ENCODE measurements around the gene SOCS6. TPM values are rescaled to one million over a fixed set of nuclear protein-coding genes. Genes with fewer than 3 reads are reported as not detected.

The SOCS6 gene
- polyA plus RNA-seq, 2 of the 4 experiments (the other 2 are of a cell fraction): 31.2 to 88.2 TPM

DNA sequence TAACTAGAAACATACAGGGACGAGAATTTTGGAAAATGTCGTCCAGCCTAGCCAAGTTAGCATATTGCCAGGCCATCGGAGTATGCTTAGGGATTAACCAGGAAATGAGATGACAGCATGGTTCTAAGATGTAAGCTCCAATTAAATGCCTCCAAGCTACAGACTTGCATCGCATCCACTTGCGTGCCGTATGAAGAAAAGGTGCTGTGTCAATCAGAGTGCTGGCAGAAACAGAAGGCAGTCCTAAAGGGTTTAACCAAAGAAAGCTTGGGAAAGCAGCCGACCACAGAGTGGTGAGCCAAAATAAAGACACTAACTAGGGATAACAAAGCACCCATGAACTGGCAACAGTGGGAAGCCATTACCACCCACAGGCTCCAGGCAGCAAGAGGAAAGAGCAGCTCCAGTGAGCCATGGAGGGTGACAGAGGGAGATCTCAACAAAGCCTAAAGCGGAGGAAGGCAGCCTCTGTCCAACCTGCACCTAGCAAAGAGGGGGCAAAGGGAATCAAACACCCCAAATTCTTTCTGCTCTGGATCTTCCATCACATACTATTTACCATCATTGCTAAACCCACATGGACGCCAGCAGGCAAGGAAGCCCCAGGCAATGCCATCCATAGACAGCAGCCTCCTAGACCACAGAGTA, 27.6 kb upstream of the SOCS6 start:
- no peak for DNase-seq (ENCODE audit: low read depth in 1 of 2, low spot score in 1 of 2)
- WGBS (ENCODE audit: missing lambda C conversion rate): 96% methylated on average over 9 of the region's 9 CpGs
- no peak overlapping the region for H3K4me3 ChIP-seq
- ChIA-PET CTCF (interaction anchor here (1.1 kb wide), 1 partner anchor 190 kb away, joined by 3 read pairs; no protein-coding TSS in a partner anchor), POLR2A (no interaction called here)
- no peak overlapping the region for H3K4me2 ChIP-seq
- H3K27ac ChIP-seq: no peak overlapping the region
- peaks cover 10% of the 10 kb centered on the region; the same call in 1 of the 3 replicates for H3K4me1 ChIP-seq
- TF ChIP-seq, protein P1, sequence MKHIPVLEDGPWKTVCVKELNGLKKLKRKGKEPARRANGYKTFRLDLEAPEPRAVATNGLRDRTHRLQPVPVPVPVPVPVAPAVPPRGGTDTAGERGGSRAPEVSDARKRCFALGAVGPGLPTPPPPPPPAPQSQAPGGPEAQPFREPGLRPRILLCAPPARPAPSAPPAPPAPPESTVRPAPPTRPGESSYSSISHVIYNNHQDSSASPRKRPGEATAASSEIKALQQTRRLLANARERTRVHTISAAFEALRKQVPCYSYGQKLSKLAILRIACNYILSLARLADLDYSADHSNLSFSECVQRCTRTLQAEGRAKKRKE (CRISPR knock-in tag; IDR thresholded peaks at IDR 0.05; ENCODE audit: low read depth): no peak
- no peak for TF ChIP-seq CBX2 (IDR thresholded peaks at IDR 0.05; ENCODE audit: borderline replicate concordance, low read depth)
- TF ChIP-seq, protein P2, sequence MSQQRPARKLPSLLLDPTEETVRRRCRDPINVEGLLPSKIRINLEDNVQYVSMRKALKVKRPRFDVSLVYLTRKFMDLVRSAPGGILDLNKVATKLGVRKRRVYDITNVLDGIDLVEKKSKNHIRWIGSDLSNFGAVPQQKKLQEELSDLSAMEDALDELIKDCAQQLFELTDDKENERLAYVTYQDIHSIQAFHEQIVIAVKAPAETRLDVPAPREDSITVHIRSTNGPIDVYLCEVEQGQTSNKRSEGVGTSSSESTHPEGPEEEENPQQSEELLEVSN (IDR thresholded peaks at IDR 0.05; ENCODE audit: borderline replicate concordance, low read depth): no peak
- no peak for TF ChIP-seq TP53 (CRISPR knock-in tag; IDR thresholded peaks at IDR 0.05)
- ATAC-seq: no peak
- no peak for FAIRE-seq
- no peaks in the 10 kb centered on the region; the same call in 2 of the 3 replicates for H3K9me3 ChIP-seq

DNA sequence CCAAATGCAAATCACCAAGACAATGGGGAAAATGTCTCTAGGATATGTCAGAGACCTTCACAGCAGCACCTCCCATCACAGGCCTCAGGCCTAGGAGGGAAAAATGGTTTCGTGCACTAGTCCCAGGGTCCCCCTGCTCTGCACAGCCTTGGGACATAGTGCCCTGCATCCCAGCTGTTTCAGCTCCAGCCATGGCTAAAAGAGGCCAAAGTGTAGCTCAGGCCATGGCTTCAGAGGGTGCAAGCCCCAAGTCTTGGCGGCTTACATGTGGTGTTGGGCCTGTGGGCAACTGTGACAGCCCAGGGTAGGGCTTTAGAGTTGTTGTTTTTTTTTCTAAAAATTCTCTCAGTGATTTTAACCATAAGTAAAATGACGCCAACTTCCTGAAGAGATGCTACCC, 25.5 kb upstream of the SOCS6 start:
- Histone ChIP-seq H3K4me2 (no peak overlapping the region), H3K27ac (no peak overlapping the region), H3K9me3 (peaks cover 4% of the 10 kb centered on the region; the same call in 1 of the 3 replicates), H3K4me1 (peaks cover 4% of the 10 kb centered on the region; the same call in 1 of the 3 replicates), H3K4me3 (no peak overlapping the region)
- DNase-seq (ENCODE audit: low read depth in 1 of 2, low spot score in 1 of 2) (no peak), FAIRE-seq (no peak), ATAC-seq (no peak)
- TF ChIP-seq RCOR1 (IDR thresholded peaks at IDR 0.05; ENCODE audit: low read depth, low read length): no peak
- TF ChIP-seq BHLHE40 (IDR thresholded peaks at IDR 0.05; ENCODE audit: low read depth, low read length): no peak
- no peak for TF ChIP-seq MYC (IDR thresholded peaks at IDR 0.05; ENCODE audit: borderline replicate concordance, low read length)
- TF ChIP-seq FOSB (CRISPR knock-in tag; IDR thresholded peaks at IDR 0.05): no peak
- TF ChIP-seq GATA3 (IDR thresholded peaks at IDR 0.05; ENCODE audit: borderline replicate concordance): no peak
- TF ChIP-seq KDM1A (IDR thresholded peaks at IDR 0.05; ENCODE audit: low read depth): no peak
- no peak for TF ChIP-seq FOSL2 (IDR thresholded peaks at IDR 0.05)
- no peak for TF ChIP-seq FOSL2 (CRISPR knock-in tag; IDR thresholded peaks at IDR 0.05)
- TF ChIP-seq HEYL (CRISPR knock-in tag; IDR thresholded peaks at IDR 0.05): no peak
- TF ChIP-seq HDAC2 (IDR thresholded peaks at IDR 0.05): no peak
- no peak for TF ChIP-seq MAFK (IDR thresholded peaks at IDR 0.05; ENCODE audit: partially characterized antibody)
- TF ChIP-seq ZFP36 (IDR thresholded peaks at IDR 0.05; ENCODE audit: borderline replicate concordance, partially characterized antibody): no peak
- TF ChIP-seq RNF2 (IDR thresholded peaks at IDR 0.05; ENCODE audit: borderline replicate concordance, low read depth): no peak
- no peak for TF ChIP-seq JUN (IDR thresholded peaks at IDR 0.05)
- no peak for TF ChIP-seq CHD2 (IDR thresholded peaks at IDR 0.05; ENCODE audit: low read length, partially characterized antibody)
- no peak for TF ChIP-seq HOXA7 (CRISPR knock-in tag; IDR thresholded peaks at IDR 0.05)
- TF ChIP-seq EHF (CRISPR knock-in tag; IDR thresholded peaks at IDR 0.05): no peak
- no peak for TF ChIP-seq KDM5A (IDR thresholded peaks at IDR 0.05)
- no peak for TF ChIP-seq NR3C1 (IDR thresholded peaks at IDR 0.05)
- ChIA-PET POLR2A (no interaction called here), CTCF (no interaction called here)
- WGBS (ENCODE audit: missing lambda C conversion rate): 69% methylated on average over 2 of the region's 3 CpGs

- Histone ChIP-seq H3K4me1 (no peaks in the 10 kb centered on the region), H3K4me3 (no peak overlapping the region), H3K27ac (no peak overlapping the region), H3K4me2 (no peak overlapping the region), H3K9me3 (peaks cover 31% of the 10 kb centered on the region)
- no peak for TF ChIP-seq ZSCAN20 (CRISPR knock-in tag; IDR thresholded peaks at IDR 0.05)
- no peak for TF ChIP-seq ELK1 (IDR thresholded peaks at IDR 0.05; ENCODE audit: low read depth, low read length)
- peak; percentile 49; the same call in 1 of the 2 replicates for TF ChIP-seq KDM5A (IDR thresholded peaks at IDR 0.05)
- TF ChIP-seq HOXB13 (CRISPR knock-in tag; IDR thresholded peaks at IDR 0.05; ENCODE audit: low read depth): no peak
- FAIRE-seq (no peak), DNase-seq (ENCODE audit: low read depth in 1 of 2, low spot score in 1 of 2) (no peak), ATAC-seq (no peak)
- ChIA-PET CTCF (no interaction called here), POLR2A (no interaction called here)
- 66% methylated on average over 3 of the region's 3 CpGs for WGBS (ENCODE audit: missing lambda C conversion rate)
These were observed 17.1 kb upstream of the SOCS6 start for GRCh38 chr18:70271742-70272141.

Measured in A549 (cell line).